ENCODE measurements around the gene MRPS27. TPM values are rescaled to one million over a fixed set of nuclear protein-coding genes. Genes with fewer than 3 reads are reported as not detected.
A peak's percentile ranks its signal among the peaks of the same experiment; 100 is the strongest.

The MRPS27 gene
- total RNA-seq, 1 donor from 2014 or later, result 57.7 TPM

- Mint-ChIP-seq H3K36me3 (ENCODE audit: unreplicated experiment) (peaks cover 17% of the 10 kb centered on the region), H3K4me1 (ENCODE audit: unreplicated experiment) (peaks cover 19% of the 10 kb centered on the region), H3K9me3 (ENCODE audit: unreplicated experiment) (no peaks in the 10 kb centered on the region), H3K4me3 (ENCODE audit: unreplicated experiment) (no peak overlapping the region), H3K27me3 (ENCODE audit: unreplicated experiment) (no peaks in the 10 kb centered on the region), H3K27ac (ENCODE audit: unreplicated experiment) (no peak overlapping the region)
- no peak for DNase-seq (ENCODE audit: extremely low spot score, unreplicated experiment)
- TF ChIP-seq, protein P1, sequence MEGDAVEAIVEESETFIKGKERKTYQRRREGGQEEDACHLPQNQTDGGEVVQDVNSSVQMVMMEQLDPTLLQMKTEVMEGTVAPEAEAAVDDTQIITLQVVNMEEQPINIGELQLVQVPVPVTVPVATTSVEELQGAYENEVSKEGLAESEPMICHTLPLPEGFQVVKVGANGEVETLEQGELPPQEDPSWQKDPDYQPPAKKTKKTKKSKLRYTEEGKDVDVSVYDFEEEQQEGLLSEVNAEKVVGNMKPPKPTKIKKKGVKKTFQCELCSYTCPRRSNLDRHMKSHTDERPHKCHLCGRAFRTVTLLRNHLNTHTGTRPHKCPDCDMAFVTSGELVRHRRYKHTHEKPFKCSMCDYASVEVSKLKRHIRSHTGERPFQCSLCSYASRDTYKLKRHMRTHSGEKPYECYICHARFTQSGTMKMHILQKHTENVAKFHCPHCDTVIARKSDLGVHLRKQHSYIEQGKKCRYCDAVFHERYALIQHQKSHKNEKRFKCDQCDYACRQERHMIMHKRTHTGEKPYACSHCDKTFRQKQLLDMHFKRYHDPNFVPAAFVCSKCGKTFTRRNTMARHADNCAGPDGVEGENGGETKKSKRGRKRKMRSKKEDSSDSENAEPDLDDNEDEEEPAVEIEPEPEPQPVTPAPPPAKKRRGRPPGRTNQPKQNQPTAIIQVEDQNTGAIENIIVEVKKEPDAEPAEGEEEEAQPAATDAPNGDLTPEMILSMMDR (IDR thresholded peaks at IDR 0.05), result peak; percentile 32
Observed at GRCh38 chr5:72314571-72315172, 5.4 kb downstream of the MRPS27 start.

DNA sequence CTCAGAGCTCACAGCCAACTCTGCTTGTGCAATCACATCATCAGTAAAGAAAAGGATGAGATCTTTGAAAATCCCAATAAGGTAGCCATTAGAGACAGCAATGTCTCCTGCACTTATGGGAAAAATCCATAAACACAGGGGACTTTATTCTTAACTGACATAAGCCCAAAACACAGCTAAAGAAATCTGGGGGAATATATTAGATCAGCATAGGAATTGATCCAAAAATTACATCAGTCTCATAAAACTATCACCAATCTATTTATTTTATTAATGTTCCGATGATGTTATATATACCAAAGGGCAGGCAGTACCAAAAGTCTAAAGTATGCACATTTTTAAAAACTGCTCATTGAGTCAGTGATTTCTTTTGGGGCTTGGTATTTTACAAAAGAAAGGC, 6.9 kb downstream of the MRPS27 start:
- Mint-ChIP-seq H3K4me3 (ENCODE audit: unreplicated experiment) (no peak overlapping the region), H3K36me3 (ENCODE audit: unreplicated experiment) (peaks cover 20% of the 10 kb centered on the region), H3K9me3 (ENCODE audit: unreplicated experiment) (no peaks in the 10 kb centered on the region), H3K27me3 (ENCODE audit: unreplicated experiment) (no peaks in the 10 kb centered on the region), H3K27ac (ENCODE audit: unreplicated experiment) (no peak overlapping the region), H3K4me1 (ENCODE audit: unreplicated experiment) (peaks cover 11% of the 10 kb centered on the region)
- TF ChIP-seq, protein P1 (IDR thresholded peaks at IDR 0.05), result no peak
- DNase-seq (ENCODE audit: extremely low spot score, unreplicated experiment), result no peak

GRCh38 chr5:72308853-72309191, 11.2 kb downstream of the MRPS27 start:
- no peak for DNase-seq (ENCODE audit: extremely low spot score, unreplicated experiment)
- no peaks in the 10 kb centered on the region for H3K27me3 Mint-ChIP-seq (ENCODE audit: unreplicated experiment)
- TF ChIP-seq, protein P1 (IDR thresholded peaks at IDR 0.05), result no peak
- peaks cover 18% of the 10 kb centered on the region for H3K4me1 Mint-ChIP-seq (ENCODE audit: unreplicated experiment)
- no peaks in the 10 kb centered on the region for H3K9me3 Mint-ChIP-seq (ENCODE audit: unreplicated experiment)
- peaks cover 20% of the 10 kb centered on the region for H3K36me3 Mint-ChIP-seq (ENCODE audit: unreplicated experiment)
- H3K4me3 Mint-ChIP-seq (ENCODE audit: unreplicated experiment), result no peak overlapping the region
- peak overlapping the region; percentile 96 for H3K27ac Mint-ChIP-seq (ENCODE audit: unreplicated experiment)

- Mint-ChIP-seq H3K27ac (ENCODE audit: unreplicated experiment) (peak overlapping the region; percentile 96), H3K36me3 (ENCODE audit: unreplicated experiment) (peaks cover 22% of the 10 kb centered on the region), H3K27me3 (ENCODE audit: unreplicated experiment) (no peaks in the 10 kb centered on the region), H3K4me3 (ENCODE audit: unreplicated experiment) (peak overlapping the region; percentile 82), H3K4me1 (ENCODE audit: unreplicated experiment) (peaks cover 18% of the 10 kb centered on the region), H3K9me3 (ENCODE audit: unreplicated experiment) (no peaks in the 10 kb centered on the region)
- TF ChIP-seq, protein P1 (IDR thresholded peaks at IDR 0.05), result peak; percentile 95
- peak; percentile 99 for DNase-seq (ENCODE audit: extremely low spot score, unreplicated experiment)
Observed at GRCh38 chr5:72307968-72308852, 11.8 kb downstream of the MRPS27 start.

DNA sequence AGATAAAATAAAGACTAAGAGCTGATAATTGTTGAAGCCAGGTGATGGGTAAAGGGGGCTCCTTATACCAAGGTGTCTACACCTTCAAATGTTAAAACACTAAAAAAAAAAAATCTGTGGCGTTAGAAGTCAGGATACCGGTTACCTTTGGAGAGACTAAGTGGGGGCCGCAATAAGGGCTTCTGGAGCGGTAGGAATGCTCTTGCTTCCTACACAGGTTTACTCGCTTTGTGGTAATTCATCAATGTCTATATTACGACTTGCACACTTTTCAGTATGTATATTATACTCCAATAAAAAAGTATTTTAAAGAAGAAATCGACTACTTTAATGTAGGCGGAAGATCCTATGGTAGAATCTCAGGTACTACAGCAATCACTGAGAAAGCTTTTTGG, 12.5 kb downstream of the MRPS27 start:
- peaks cover 23% of the 10 kb centered on the region for H3K4me1 Mint-ChIP-seq (ENCODE audit: unreplicated experiment)

More for the DNA sequence above, 12.5 kb downstream of the MRPS27 start:
- Mint-ChIP-seq H3K27me3 (ENCODE audit: unreplicated experiment) (no peaks in the 10 kb centered on the region), H3K36me3 (ENCODE audit: unreplicated experiment) (peaks cover 19% of the 10 kb centered on the region), H3K9me3 (ENCODE audit: unreplicated experiment) (no peaks in the 10 kb centered on the region), H3K4me3 (ENCODE audit: unreplicated experiment) (peak overlapping the region; percentile 82), H3K27ac (ENCODE audit: unreplicated experiment) (peak overlapping the region; percentile 96)
- TF ChIP-seq, protein P1 (IDR thresholded peaks at IDR 0.05), result no peak
- DNase-seq (ENCODE audit: extremely low spot score, unreplicated experiment), result no peak

All from osteocyte (in vitro differentiated cells).